ENCODE measurements around the gene ARID1B. TPM values are rescaled to one million over a fixed set of nuclear protein-coding genes. Genes with fewer than 3 reads are reported as not detected.

The ARID1B gene
- total and polyA plus RNA-seq, 10 of the 15 experiments (the other 5 are each of a cell fraction or from before 2014, with no cell fraction given), result 24.7 to 133 (median 54.6) TPM

DNA sequence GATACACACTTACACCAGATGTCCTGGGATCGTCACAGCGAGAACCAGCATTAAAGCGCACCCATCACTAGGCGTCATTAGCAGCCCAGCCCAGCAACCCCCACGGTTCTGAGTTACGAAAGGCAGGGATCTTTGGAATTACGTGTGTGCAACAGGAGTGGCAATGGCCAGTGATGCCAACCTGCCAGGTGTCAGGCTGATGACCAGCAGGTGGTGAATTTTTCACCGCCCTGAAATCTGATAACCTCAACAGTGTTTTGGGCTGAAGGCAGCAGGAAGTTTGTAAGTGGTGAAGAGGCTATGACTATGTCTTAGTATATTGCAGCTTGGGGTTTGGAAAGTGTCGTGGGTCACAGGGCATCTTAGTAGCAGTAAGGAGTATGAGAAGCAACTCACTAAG, 380.1 kb downstream of the ARID1B start:
- Histone ChIP-seq H3K27ac (ENCODE audit: control insufficient read depth, insufficient read depth) (no peak overlapping the region), H4K20me1 (ENCODE audit: control insufficient read depth, insufficient read depth) (no peaks in the 10 kb centered on the region), H3K36me3 (ENCODE audit: control insufficient read depth in 2 of 2, insufficient read depth in 2 of 2, low read length in 1 of 2) (peaks cover 7 to 20% of the 10 kb centered on the region in 2 experiments; a peak in 3 of 4 replicates), H3K4me1 (ENCODE audit: control insufficient read depth, insufficient read depth, low read length) (no peaks in the 10 kb centered on the region), H3K4me3 (no peak overlapping the region), H3K9me3 (replicated peaks; ENCODE audit: control insufficient read depth, insufficient read depth, low read length) (no peaks in the 10 kb centered on the region), H3K4me2 (ENCODE audit: control insufficient read depth, insufficient read depth) (no peak overlapping the region), H3K27me3 (replicated peaks in 1 of 2; ENCODE audit: control insufficient read depth in 2 of 2, insufficient read depth in 2 of 2, low read length in 1 of 2) (no peaks in the 10 kb centered on the region), H3K9ac (ENCODE audit: control insufficient read depth, insufficient read depth, low read length) (no peak overlapping the region), H2AFZ (ENCODE audit: control insufficient read depth, low read depth, low read length) (no peak overlapping the region), H3K79me2 (ENCODE audit: control insufficient read depth, insufficient read depth, low read length) (no peaks in the 10 kb centered on the region)
- DNase-seq (ENCODE audit: low read depth, low spot score), result no peak
- 98% methylated on average over 9 of the region's 9 CpGs for WGBS (ENCODE audit: insufficient coverage, insufficient replicate concordance, low lambda C conversion rate, missing lambda C conversion rate)
- no peak for FAIRE-seq
- BruUV-seq (replicated peaks), result no TSS peak
- ChIA-PET CTCF (no interaction called here), RAD21 (ENCODE audit: unreplicated experiment) (no interaction called here), POLR2A (no interaction called here), SMC1A (ENCODE audit: uncharacterized antibody, unreplicated experiment) (no interaction called here)
- in situ Hi-C loops (cut with MboI) (no loop called here), intact Hi-C loops (cut with micrococcal nuclease; ENCODE audit: unreplicated experiment) (no loop called here)
- TF ChIP-seq ZNF207 (IDR thresholded peaks at IDR 0.05; ENCODE audit: borderline replicate concordance), result no peak
- no peak for ATAC-seq

DNA sequence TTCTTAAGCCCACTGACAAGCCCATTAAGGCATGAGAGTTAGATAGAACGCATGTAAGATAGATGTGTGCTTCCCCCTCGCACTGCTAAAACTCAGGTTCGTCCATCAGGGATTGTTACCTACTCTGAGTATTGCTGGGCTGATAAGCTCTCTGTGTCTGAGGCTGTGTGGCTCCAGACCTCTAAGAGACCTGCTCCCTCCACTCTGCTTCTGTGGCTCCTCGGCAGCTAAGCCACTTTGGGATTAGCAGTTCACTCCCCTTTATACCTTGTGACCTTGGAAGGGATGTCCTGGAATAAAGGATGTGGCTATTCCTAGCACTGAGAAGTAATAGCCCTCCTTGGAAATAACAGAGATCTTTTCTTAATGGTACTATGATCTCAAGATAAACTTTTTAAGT, 381.3 kb downstream of the ARID1B start:
- no peaks in the 10 kb centered on the region for H3K4me1 ChIP-seq (ENCODE audit: control insufficient read depth, insufficient read depth, low read length)
- no peak overlapping the region for H3K4me3 ChIP-seq
- in situ Hi-C loops (cut with MboI), result no loop called here
- H3K36me3 ChIP-seq (ENCODE audit: control insufficient read depth in 2 of 2, insufficient read depth in 2 of 2, low read length in 1 of 2), result peaks cover 7 to 20% of the 10 kb centered on the region in 2 experiments; a peak in 3 of 4 replicates
- DNase-seq (ENCODE audit: low read depth, low spot score) (no peak), ATAC-seq (no peak), FAIRE-seq (no peak)
- no peaks in the 10 kb centered on the region for H3K9me3 ChIP-seq (replicated peaks; ENCODE audit: control insufficient read depth, insufficient read depth, low read length)
- H3K27ac ChIP-seq (ENCODE audit: control insufficient read depth, insufficient read depth), result no peak overlapping the region
- H3K9ac ChIP-seq (ENCODE audit: control insufficient read depth, insufficient read depth, low read length), result no peak overlapping the region
- no peak overlapping the region for H3K4me2 ChIP-seq (ENCODE audit: control insufficient read depth, insufficient read depth)
- ChIA-PET SMC1A (ENCODE audit: uncharacterized antibody, unreplicated experiment) (interaction anchor here (1.2 kb wide), 1 partner anchor 124 kb away, joined by 3 read pairs; no protein-coding TSS in a partner anchor), RAD21 (ENCODE audit: unreplicated experiment) (no interaction called here), CTCF (interaction anchor here (2.3 kb wide), 1 partner anchor 124 kb away, joined by 5 read pairs; no protein-coding TSS in a partner anchor), POLR2A (no interaction called here)
- H2AFZ ChIP-seq (ENCODE audit: control insufficient read depth, low read depth, low read length), result no peak overlapping the region
- no peaks in the 10 kb centered on the region for H3K79me2 ChIP-seq (ENCODE audit: control insufficient read depth, insufficient read depth, low read length)
- BruUV-seq (replicated peaks), result no TSS peak
- H4K20me1 ChIP-seq (ENCODE audit: control insufficient read depth, insufficient read depth), result no peaks in the 10 kb centered on the region
- no peaks in the 10 kb centered on the region for H3K27me3 ChIP-seq (replicated peaks in 1 of 2; ENCODE audit: control insufficient read depth in 2 of 2, insufficient read depth in 2 of 2, low read length in 1 of 2)
- TF ChIP-seq SMAD1 (IDR thresholded peaks at IDR 0.05; ENCODE audit: low read depth, partially characterized antibody), result no peak
- no peak for TF ChIP-seq IKZF2 (IDR thresholded peaks at IDR 0.05)
- intact Hi-C loops (cut with micrococcal nuclease; ENCODE audit: unreplicated experiment), result no loop called here
- WGBS (ENCODE audit: insufficient coverage, insufficient replicate concordance, low lambda C conversion rate, missing lambda C conversion rate), result 98% methylated on average over 4 of the region's 4 CpGs

All from GM12878 (cell line).